Measurements from ENCODE around the gene BMF.

BMF gene

GRCh38 chr15:40065166-40065565 is 43.5 kb downstream of the BMF start:
- no peak for DNase-seq (ENCODE audit: low spot score)

DNA sequence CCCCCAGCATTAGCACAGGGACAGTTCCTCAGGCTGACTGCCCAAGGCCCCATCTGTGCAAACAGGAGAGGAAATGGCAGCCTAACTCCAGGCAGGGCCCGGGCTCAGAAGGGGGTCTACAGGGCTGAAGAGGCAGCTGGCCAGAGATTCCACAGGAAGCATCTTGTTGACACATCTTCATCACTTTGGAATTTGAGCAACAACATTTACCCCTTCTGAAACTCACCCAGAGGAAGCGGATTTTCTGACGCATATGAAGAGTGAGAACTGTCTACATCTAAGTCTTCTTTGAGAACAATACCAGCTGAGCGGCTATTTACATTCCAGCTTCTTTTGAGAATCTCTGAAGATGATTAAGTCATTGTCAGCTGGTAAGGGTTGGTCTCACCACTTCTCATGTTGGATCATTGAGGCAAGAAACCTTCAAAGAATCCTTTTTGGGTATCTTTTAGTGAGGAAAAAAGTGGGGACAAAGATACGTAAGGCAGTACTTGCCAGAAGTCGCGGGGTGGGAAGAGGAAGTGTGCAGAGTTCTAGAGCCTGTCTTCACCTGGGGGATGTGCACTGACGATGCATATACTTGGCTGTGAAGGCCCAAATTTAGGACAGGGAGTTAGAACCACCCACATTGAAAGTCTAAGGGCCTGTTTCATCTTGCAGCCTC is 44.3 kb downstream of the BMF start:
- peak; percentile 58 for DNase-seq (ENCODE audit: low spot score)

- DNase-seq (ENCODE audit: low spot score): peak; percentile 81
Observed at GRCh38 chr15:40063563-40064011, 45.1 kb downstream of the BMF start.

- DNase-seq (ENCODE audit: low spot score): no peak
Observed at GRCh38 chr15:40062816-40063562, 45.7 kb downstream of the BMF start.

DNA sequence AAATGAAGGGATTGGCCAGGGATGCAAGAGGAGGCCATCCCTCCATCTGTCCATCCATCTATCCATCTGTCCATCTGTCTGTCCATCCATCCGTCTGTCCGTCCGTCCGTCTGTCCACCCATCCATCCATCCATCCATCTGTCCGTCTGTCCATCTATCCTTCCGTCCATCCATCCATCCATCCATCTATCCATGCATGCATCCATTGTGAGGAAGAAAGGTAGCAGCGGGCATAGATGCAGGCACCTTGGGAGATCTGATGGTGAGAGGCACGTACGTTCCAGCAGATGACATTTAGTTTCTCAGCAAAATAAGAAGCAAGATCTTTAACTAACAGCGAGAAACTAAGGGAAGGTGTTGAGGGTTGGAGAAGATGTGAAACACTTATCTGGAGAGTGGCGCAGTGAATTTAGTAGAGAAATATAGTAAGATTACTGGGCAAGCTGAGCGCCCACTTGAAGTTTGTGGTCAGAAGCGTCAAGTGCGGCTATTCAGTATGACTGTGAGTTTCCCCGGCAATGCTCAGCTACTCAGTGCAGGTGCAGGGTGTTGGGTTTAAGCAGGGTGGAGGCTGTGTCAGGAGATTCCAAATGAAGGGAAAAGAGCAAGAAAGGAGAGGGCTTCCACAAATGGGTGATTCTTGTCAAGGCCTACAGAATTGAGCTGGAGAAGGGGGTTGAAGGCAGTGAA is 47.3 kb downstream of the BMF start:
- DNase-seq (ENCODE audit: low spot score): no peak

DNA sequence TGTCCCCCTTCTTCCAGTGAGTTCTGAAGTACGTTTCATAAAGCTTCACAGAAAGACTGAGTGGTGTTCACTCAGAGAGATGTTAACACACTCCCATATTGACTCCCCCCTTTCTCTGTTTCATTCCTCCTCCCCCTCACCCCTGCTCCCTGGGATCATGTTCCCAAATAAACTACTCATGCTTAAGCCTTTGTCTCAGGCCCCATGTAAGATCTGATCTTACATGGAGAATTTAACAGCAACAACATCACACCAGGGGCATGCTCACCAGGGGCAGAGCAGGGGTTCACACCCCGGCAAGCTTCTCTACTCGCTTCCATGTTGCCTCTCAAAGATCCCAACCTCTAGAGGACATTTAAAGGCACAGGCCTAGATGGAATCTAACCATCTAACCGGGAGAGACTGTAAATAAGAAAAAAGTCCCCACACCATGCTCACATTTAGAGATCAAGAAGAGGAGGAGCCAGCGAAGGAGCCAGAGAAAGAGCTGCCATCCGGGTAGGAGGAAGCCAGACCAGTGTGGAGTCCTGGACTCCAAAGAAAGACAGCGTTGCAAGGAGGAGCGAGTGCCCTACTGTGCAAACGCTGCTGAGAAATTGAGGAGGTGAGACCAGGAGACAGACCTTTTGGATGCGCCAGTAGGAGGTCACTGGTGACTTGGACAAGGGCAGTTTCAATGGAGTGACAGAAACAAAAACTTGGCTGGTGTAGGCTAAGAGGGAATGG is 48.3 kb downstream of the BMF start:
- DNase-seq (ENCODE audit: low spot score): no peak

DNA sequence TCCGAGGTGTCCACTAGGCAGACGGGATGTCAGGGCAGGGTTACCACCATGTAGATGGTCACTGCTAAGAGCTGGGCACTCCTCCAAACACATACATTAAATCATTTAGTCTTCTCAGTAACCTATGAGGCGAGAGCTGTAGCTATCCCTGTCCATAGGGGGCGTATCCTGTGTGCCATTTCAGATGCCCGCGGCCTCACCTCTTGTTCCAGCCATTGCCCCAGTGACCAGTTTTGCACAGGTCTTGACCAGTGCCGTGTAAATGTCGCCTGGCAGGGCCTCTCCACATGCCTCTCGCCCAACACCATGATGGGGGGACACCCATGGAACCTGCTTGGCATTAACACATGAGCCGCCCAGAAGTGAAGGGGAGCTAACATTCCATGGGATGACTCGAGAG is 48.9 kb downstream of the BMF start:
- DNase-seq (ENCODE audit: low spot score): no peak

- DNase-seq (ENCODE audit: low spot score): no peak
Observed at GRCh38 chr15:40058476-40059140, 50.1 kb downstream of the BMF start.

- no peak for DNase-seq (ENCODE audit: low spot score)
Observed at GRCh38 chr15:40055576-40056293, 52.9 kb downstream of the BMF start.

GRCh38 chr15:40054855-40055575 is 53.7 kb downstream of the BMF start:
- peak; percentile 82 for DNase-seq (ENCODE audit: low spot score)

DNA sequence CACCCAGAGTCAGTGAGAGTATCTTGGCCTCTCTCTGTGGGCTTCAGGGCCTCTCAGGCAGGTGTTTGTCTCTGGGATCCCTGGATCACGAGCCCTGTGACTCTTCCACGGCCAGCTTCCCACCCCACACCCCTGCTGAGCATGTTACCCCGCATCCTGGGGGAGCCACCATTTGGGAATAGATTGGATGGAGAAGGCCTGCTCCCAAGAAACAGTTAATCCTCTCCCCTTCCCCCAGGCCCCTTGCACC is 54.1 kb downstream of the BMF start:
- DNase-seq (ENCODE audit: low spot score): no peak

- DNase-seq (ENCODE audit: low spot score): no peak
Observed at GRCh38 chr15:40053831-40054604, 54.7 kb downstream of the BMF start.

GRCh38 chr15:40053079-40053830 is 55.4 kb downstream of the BMF start:
- no peak for DNase-seq (ENCODE audit: low spot score)

DNA sequence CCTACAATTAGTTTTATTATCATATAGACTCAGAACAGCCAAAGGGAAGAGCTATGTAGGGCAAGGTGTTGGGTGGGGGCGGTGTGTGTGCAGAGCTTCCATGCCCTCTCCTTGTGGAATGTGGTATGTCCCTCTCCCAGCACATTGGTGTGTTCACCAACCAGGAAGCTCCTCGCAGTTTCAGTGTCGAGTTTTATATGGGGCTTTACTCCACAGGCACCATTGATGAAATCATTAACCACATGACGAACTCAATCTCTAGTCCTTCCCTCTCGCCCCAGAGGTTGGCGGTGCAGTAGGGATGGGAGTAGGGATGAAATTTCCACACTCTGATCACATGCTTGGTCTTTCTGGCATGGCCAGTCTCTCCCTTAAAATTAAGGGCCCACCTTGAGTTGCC is 56.1 kb downstream of the BMF start:
- peak; percentile 92 for DNase-seq (ENCODE audit: low spot score)

- no peak for DNase-seq (ENCODE audit: low spot score)
Observed at GRCh38 chr15:40051616-40052415, 56.9 kb downstream of the BMF start.

DNA sequence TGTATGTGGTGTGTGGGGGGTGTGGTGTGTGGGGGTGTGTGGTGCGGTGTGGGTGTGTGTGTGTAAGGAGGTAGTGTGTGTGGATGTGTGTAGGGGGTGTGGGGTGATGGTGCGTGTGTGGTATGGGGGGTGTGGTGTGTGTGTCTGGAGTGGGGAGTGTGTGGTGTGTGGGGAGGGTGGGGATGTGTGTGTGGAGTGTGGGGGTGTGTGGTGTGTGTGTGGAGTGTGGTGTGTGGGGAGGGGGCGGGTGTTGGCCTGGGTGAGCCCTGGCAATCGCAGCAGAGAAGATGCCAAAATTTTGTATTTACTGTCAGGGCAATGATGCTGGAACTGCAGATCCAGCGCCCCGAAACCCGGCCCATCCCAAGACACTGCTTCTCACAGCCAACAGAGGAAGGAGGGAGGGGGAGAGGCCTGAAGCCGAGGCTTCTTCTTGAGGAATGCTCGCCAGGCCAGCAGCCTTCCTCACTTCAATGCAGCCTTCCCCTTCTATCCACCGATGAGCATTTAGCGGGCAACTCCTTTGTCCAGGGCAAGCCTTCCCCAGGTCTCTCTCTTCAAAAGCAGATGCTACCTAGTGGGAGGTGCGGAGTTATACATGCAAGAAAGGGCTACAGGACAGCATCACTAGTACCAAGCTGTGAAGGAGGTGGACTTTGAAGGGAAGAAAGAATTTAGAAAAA is 57.8 kb downstream of the BMF start:
- DNase-seq (ENCODE audit: low spot score): no peak

DNA sequence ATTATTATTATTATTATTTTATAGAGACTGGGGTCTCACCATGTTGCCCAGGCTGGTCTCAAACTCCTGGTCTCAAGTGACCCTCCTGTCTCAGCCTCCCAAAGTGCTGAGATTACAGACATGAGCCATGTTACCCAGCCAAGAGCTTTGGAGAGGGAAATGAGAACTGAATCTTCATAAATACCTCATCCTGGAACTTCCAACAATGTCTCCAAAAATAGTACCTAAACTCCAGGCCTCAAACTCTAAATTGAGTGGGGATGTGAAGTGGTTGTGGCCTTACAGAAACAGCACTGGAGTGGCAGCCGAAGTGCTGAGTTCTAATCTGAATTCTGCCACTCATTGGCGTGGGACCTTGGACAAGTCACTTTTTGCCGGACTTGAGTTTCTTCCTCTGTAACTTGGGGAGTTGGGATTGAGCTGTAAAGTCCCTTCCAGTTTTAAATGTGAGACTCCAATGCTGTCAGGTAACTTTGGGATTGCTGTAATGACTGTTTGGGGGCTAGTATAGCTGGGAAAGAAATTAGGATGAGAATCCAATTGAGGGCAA is 59.7 kb downstream of the BMF start:
- no peak for DNase-seq (ENCODE audit: low spot score)
